ENCODE data around the gene THBS4.

DNA sequence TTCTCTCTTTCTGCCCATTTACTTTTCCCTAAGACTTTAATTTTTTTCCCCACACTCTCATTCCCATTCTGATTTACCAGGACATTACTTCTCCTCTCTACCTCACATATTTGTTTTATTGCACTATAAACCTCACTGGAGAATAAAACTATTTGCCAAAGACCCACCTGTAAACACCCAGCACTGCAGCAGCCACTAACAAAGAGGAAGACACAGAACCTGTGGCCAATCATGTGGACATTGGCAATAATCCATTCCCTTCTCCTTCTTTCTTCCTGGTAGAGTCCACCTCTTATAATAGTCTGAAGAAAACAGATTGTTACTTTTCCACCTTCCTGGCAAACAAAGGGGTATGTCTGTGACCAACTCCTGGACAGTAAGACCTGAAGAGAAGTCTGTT, 8.3 kb upstream of the THBS4 start:
- TF ChIP-seq EP300 (IDR thresholded peaks at IDR 0.05) (no peak), POLR2A (IDR thresholded peaks at IDR 0.05) (no peak)

All from suprapubic skin (tissue), 2 donors.